Tongue (tissue), 3 donors: ENCODE data around the gene FCN3. TPM values are rescaled to one million over a fixed set of nuclear protein-coding genes. Genes with fewer than 3 reads are reported as not detected.

ENCODE experiments used
- DNase-seq: peaks from one replicate; pipeline ENCODE4 v3.0.0-alpha.2; 2015
- small RNA-seq: library from RNA; depleted of rRNA; stranded (forward); fragments of <200 nt; gene quantifications from one replicate; pipeline ENCODE3, GENCODE V24; 2014; ENCODE audit warnings: low replicate concordance
- total RNA-seq: library from RNA; depleted of rRNA; stranded (reverse); fragments of >200 nt; gene quantifications from one replicate; pipeline ENCODE4 v1.2.3, GENCODE V29; 2014

Gene FCN3
- total RNA-seq, 1 donor from 2014 or later = 0.82 TPM

GRCh38 chr1:27341525-27342252 is 32.9 kb downstream of the FCN3 start, which contains the start of gene SYTL1:
Gene SYTL1 (plus strand): TSS chr1:27342022. CDS start chr1:27345335, 3,313 bp downstream.
- DNase-seq = peak; percentile 60

DNA sequence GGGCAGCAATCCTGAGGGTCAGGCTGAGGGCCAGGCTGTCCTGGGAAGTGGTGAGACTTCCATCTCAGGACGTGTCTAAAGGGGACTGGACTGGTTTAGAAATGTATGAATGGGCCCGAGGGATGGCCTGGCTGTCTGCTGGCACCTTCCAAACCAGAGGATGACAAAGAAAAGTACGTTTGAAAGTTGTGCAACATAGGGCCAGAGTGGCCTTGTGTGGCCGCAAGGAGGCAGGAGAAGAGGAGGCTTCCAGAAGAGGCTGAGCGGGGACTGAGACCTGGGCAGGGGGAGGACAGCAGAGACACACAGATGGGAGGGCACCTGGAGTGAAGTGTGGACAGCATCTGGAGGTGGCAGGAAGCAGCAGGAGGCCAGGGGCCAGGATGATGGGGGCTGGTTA is 35.4 kb downstream of the FCN3 start:
- no peak for DNase-seq

GRCh38 chr1:27338751-27339150 is 35.9 kb downstream of the FCN3 start:
- no peak for DNase-seq

GRCh38 chr1:27336756-27337155 is 37.9 kb downstream of the FCN3 start:
- DNase-seq = no peak

- no peak for DNase-seq
Measured at GRCh38 chr1:27335506-27336422, 38.9 kb downstream of the FCN3 start.

- no peak for DNase-seq
Measured at GRCh38 chr1:27333717-27334279, 40.8 kb downstream of the FCN3 start.

DNA sequence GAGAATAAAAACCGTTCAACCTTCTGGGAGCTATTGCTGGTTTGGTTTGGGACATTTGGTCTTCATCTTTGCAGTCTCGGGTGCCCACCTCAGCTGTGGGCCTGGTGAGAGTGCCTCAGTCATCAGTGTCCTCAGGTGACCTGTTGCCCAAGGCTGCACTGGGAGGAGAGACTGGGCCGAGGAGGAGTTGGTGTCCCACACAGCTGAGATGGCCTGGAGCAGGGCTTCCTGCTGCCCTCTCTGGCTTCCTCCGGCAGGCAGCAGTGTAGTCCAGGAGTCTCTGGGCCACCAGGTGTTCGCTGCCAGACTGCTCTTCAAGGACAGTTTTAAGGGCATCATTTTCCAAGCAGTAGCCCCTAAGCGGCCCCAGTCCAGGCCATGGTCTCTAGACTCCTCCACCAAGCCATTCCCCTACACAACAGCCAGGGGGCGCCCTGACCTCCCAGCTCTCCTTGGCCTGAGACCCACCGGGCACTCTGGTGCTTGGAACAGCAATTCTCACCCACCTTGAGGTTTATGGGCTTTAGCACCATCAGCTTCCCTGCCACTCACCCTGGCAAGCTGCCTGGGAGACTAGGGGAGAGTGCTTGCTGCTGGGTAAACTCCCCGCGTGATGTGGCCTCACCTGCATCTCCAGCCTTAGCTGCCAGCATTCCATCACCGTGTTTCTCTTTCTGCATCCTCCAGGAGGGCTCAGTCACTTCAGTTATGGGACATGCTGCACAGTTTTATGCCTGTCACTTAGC is 41.9 kb downstream of the FCN3 start:
- peak; percentile 53 for DNase-seq

DNA sequence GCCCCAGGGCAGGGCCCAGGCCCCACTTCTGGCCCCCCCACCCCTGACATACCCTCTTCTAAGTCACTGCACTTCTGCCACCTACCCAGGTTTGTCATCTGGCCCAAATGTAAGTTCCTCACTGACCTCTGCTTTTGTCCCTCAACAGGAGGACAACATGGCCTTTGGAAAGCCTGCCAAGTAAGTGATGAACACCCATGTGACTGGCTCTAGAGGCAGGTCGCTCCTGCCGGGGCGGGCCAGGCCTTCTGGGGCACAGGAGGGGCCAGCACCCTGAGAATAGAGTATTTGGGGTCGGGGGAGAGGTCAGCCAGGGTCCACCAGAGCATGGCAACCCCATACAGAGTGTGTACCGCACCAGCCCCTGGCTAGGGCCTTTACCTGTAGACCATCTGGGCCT is 42.7 kb downstream of the FCN3 start:
- no peak for DNase-seq

DNA sequence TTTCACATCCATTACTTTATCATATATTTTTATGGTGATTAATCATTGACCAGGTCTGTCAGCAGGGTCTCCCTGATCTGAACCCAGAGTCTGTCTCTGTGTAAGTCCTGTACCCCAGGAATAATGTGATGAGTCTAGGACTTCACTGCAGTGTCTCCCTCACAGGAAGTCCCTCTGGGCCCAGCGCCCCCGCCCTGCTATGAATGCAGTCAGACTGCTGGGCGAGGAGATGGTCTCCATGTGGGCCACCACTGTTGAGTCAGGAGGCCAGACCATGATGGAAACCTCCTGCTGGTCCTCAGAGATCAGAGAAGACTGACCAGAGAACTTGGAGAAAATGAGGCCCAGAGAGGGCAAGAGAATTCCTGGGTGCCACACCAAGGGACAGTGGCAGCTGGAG is 43.2 kb downstream of the FCN3 start:
- no peak for DNase-seq

GRCh38 chr1:27330786-27331185 is 43.8 kb downstream of the FCN3 start:
- no peak for DNase-seq

- DNase-seq = no peak
Measured at GRCh38 chr1:27327964-27328363, 46.7 kb downstream of the FCN3 start.

DNA sequence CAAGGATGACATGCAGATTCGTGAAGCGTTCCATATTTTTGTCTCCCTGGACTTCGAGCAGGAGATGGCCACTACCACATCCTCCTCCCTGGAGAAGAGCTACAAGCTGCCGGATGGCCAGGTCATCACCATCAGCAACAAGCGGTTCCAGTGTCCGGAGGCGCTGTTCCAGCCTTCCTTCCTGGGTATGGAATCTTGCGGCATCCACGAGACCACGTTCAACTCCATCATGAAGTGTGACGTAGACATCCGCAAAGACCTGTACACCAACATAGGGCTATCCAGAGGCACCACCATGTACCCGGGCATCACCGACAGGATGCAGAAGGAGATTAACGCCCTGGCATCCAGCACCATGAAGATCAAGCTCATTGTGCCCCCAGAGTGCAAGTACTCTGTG is 49.3 kb downstream of the FCN3 start:
- DNase-seq = no peak

DNA sequence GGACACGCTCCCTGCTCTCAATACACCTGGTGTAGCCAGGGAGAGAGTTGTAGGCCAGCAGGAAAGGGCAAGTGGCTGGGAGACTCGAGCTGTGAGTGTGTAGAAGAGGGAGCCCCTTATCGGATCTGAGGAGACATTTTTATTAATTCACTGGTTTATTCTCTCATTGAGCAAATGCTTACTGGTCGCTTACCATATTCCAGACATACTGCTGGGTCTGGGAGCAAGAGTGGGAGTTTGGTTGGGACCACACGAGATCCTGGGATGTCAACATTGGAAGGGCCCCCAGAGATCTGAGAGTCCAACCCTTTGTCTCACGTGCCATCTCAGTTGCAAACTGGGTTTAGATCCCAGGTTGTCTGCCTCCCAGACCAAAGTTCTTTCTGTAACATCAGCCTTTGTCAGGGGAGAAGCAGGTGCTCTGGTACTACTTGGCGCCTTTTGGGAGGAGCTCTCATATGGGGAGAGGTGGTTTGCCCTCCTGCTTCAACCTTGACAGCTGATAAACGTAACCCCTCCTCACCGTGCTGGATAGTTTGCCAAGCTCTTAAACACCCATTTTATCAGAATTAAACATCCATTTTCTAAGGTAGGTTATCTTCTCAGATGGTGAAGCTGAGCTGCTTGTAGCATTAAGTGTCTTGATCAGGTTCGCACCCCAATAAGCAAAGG is 51.9 kb downstream of the FCN3 start:
- no peak for DNase-seq

- peak; percentile 98 for DNase-seq
Measured at GRCh38 chr1:27321813-27322568, 52.6 kb downstream of the FCN3 start, which contains the start of gene TMEM222. Gene TMEM222 (plus strand): TSS chr1:27322163. CDS start chr1:27322198, 35 bp downstream.

Small RNAs within 50 kb of the gene (small RNA-seq; reads per million reads assigned to genes)
- gene RNU6-48P = not detected

Other genes starting within 250 kb of the FCN3 start
- 6.4 TPM for gene SLC9A1, start 219.7 kb downstream of the FCN3 start, total RNA-seq
- gene WDTC1, start 140.2 kb downstream of the FCN3 start, total RNA-seq = 36.0 TPM
- 22.3 TPM for gene TMEM222, start 52.7 kb downstream of the FCN3 start, total RNA-seq
- gene SYTL1, start 32.8 kb downstream of the FCN3 start, total RNA-seq = 23.1 TPM
- gene MAP3K6, start 7.9 kb downstream of the FCN3 start, total RNA-seq = 12.9 TPM
- gene CD164L2, start 8.5 kb upstream of the FCN3 start, total RNA-seq = 0.21 TPM
- 0.41 TPM for gene GPR3, start 17.8 kb upstream of the FCN3 start, total RNA-seq
- gene WASF2, start 115.3 kb upstream of the FCN3 start, total RNA-seq = 40.3 TPM
- 50.8 TPM for gene AHDC1, start 229.3 kb upstream of the FCN3 start, total RNA-seq